Erythroblast (primary cell): ENCODE measurements around the gene KRT79.

Experiments used
- DNase-seq, 2 experiments: peaks; one replicate each; lab custom pipeline; 2025; lab: John Stamatoyannopoulos, UW
- GATA1 ChIP-seq: IDR thresholded peaks from 2 replicates; pipeline ENCODE4 v1.6.1; 2011; ENCODE audit warnings: low read depth, mild to moderate bottlenecking, control low read depth, low read length, moderate library complexity
- POLR2A ChIP-seq: IDR thresholded peaks from 2 replicates; pipeline ENCODE4 v1.6.1; 2011; ENCODE audit warnings: mild to moderate bottlenecking, low read length

The KRT79 gene

GRCh38 chr12:52835271-52836041 lies 1.3 kb upstream of the KRT79 start:
- no peak for DNase-seq
- no peak for TF ChIP-seq POLR2A
- no peak for TF ChIP-seq GATA1

DNA sequence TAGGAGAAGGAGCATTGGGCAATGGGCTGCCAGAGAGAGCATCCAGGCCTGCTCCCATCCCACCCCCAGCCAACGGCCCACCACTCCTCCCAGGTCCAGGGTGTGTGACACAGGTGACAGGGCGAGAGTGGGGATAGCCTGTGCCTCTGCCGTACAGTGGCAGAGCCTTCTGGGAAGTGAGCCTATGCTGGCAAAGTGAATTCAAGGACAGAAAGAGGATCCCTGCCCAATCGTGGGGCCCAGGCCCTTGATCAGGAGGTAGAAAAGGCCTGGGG lies 553 bp upstream of the KRT79 start:
- TF ChIP-seq POLR2A (no peak), GATA1 (no peak)

GRCh38 chr12:52832985-52833905 lies 866 bp downstream of the KRT79 start:
- TF ChIP-seq GATA1 (no peak), POLR2A (no peak)
- DNase-seq: no peak

More for the DNA sequence above, 553 bp upstream of the KRT79 start:
- DNase-seq: no peak

DNA sequence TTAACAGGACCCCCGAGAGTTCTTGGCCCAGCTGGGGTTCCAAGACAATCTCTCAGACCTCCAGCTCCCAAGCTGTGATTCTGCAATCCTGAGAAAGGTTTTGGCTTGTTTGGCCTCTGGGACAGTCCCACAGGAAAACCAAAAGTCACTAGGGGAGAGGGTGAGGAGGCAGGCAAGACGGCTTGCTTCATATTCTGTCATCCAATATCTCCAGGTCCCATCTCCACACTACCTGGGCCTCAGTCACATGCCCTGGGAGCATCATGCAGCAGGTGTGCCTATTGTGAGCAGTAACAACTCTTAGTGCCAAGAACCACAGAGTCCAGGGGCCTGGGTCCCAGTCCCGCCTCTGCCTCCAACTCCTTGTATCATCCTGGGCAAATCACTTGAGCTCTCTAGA lies 1.7 kb downstream of the KRT79 start:
- DNase-seq: no peak
- no peak for TF ChIP-seq GATA1
- TF ChIP-seq POLR2A: no peak

GRCh38 chr12:52831251-52831650 lies 2.9 kb downstream of the KRT79 start:
- DNase-seq: no peak
- TF ChIP-seq GATA1: no peak
- no peak for TF ChIP-seq POLR2A

DNA sequence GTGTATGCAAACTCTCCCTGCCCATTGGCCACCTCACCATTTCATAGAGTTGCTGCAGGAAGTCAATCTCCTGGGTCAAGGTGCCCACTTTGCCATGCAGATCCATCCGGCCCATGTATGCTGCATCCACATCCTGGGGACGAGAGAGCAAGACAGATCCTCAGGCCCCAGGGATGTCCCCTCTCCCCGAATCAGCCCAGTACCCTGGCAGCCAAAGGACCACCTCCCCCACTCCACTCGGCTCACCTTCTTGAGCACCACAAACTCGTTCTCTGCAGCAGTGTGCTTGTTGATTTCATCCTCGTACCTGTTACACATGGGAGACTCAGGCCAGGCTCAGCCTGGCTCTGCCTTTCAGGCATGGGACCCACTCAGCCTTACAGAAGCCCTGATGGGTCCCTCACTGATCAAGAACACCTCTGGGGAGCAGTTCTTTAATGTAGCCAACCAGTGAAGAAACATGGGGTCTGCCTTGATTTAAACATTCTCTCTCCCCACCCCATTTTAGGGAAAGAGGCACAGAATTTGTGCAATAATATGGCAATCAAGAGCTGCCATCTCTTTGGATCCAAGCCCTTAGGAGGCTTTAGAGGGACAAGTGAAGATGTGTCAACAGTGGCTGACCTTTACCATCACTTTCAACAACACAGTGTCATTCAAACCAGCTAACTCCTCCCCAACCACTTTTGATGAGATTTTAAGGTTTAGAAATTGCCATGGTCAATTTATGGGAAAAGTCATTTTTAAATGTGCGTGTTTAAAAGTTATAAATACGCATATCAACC lies 3.9 kb downstream of the KRT79 start:
- no peak for DNase-seq
- TF ChIP-seq GATA1 (no peak), POLR2A (no peak)

- TF ChIP-seq GATA1 (no peak), POLR2A (no peak)
Measured at GRCh38 chr12:52828591-52829021, 5.5 kb downstream of the KRT79 start.

DNA sequence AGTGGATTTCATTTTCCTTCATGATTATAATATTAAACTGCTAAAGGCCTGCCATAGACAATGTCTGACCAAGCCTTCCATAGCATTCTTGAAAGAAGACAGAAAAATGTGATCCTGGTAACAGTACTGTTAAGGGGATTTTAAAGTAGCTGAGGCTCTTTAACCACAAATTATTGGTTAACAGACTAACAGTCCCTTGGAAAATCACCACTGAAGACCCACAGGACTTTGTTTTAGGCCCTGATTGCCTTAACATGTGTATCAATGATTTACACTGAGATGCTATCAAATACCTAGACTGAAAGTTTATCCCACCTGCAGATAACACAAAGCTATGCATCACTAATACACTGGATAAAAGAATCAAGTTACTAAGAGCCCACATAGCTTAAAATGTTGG lies 6.0 kb downstream of the KRT79 start:
- DNase-seq: no peak
- TF ChIP-seq POLR2A (no peak), GATA1 (no peak)

More at GRCh38 chr12:52828591-52829021, 5.5 kb downstream of the KRT79 start:
- DNase-seq: no peak

DNA sequence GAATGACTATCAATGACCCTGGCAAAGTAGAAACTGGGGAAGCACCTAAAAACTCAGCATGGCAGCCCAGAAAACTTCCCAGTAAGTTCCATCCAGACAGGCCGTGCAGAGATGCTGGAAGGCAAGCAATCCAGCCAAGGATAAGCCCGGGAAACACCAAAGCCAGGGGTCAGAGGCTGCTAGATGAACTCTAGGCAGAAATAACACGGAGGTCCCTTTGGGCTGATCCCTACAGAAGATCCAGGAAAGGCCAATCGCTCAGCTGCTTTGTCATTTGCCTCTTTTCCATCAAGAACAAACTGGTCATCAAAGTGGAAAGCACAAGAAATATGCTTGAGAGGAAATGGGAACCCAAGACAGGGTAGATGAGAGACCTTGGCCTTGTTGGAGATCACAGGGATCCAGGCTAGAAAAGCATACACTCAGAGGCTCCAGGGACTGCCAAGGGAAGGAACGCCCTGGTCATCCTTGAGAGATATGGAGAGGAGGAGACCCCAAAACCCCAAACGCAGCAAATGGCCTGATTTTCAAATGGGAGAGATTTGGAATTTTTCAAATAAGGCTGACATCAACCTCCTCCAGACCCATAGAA lies 6.5 kb downstream of the KRT79 start:
- no peak for DNase-seq
- TF ChIP-seq POLR2A (no peak), GATA1 (no peak)

GRCh38 chr12:52826611-52827498 lies 7.3 kb downstream of the KRT79 start:
- DNase-seq: no peak
- TF ChIP-seq POLR2A: no peak
- TF ChIP-seq GATA1: no peak

GRCh38 chr12:52825961-52826360 lies 8.2 kb downstream of the KRT79 start:
- TF ChIP-seq POLR2A: no peak
- no peak for TF ChIP-seq GATA1
- DNase-seq: no peak

GRCh38 chr12:52824741-52825410 lies 9.2 kb downstream of the KRT79 start:
- TF ChIP-seq POLR2A (no peak), GATA1 (no peak)
- DNase-seq: no peak

- TF ChIP-seq POLR2A (no peak), GATA1 (no peak)
- DNase-seq: no peak
Measured at GRCh38 chr12:52823761-52824450, 10.2 kb downstream of the KRT79 start.
